Keratinocyte (primary cell): ENCODE results near the gene PTPN4. TPM values are rescaled to one million over a fixed set of nuclear protein-coding genes. Genes with fewer than 3 reads are reported as not detected.

Experiments used
- DNase-seq: peaks from one replicate; pipeline ENCODE4 v3.0.0-alpha.2; 2011; ENCODE audit warnings: low read depth, missing footprints, low spot score
- FAIRE-seq: peaks from 2 replicates; lab custom pipeline; 2011; peaks lifted over from hg19 to GRCh38; lab: Jason Lieb, UNC
- H2AFZ ChIP-seq: 2 replicates; pipeline ENCODE4 v1.6.0; 2012; ENCODE audit warnings: low read length, control low read depth, inconsistent platforms; ENCODE audit not compliant: control insufficient read depth
- H3K27ac ChIP-seq: 2 replicates; pipeline ENCODE4 v1.5.1; 2011; ENCODE audit warnings: low read length; ENCODE audit not compliant: control insufficient read depth, insufficient read depth
- H3K27me3 ChIP-seq: 3 replicates; pipeline ENCODE4 v1.6.0; 2011; ENCODE audit warnings: low read length; ENCODE audit not compliant: control insufficient read depth, insufficient read depth; ENCODE audit errors: extremely low read depth
- H3K36me3 ChIP-seq, 2 experiments: 2 replicates in 1 of 2; 3 replicates in 1 of 2; pipeline ENCODE4 v1.5.1; 2011; ENCODE audit warnings: low read length in 2 of 2, mild to moderate bottlenecking in 1 of 2; ENCODE audit not compliant: control insufficient read depth in 2 of 2, insufficient read depth in 2 of 2; ENCODE audit errors: extremely low read depth in 1 of 2
- H3K4me1 ChIP-seq: 3 replicates; pipeline ENCODE4 v1.5.1; 2011; ENCODE audit warnings: low read length; ENCODE audit not compliant: control insufficient read depth, insufficient read depth; ENCODE audit errors: extremely low read depth
- H3K4me2 ChIP-seq: 3 replicates; pipeline ENCODE4 v1.6.0; 2011; ENCODE audit warnings: low read depth, low read length; ENCODE audit not compliant: control insufficient read depth, insufficient read depth; ENCODE audit errors: extremely low read depth
- H3K4me3 ChIP-seq, 3 experiments: fragments of 200-600 bp in 1 of 3; sonication (generic) in 1 of 3; 2 replicates in 2 of 3; 3 replicates in 1 of 3; pipeline ENCODE4 v1.5.1; 2011 to 2016; ENCODE audit warnings: low read length in 3 of 3, mild to moderate bottlenecking in 3 of 3, control low read depth in 2 of 3, inconsistent platforms in 1 of 3, low read depth in 1 of 3, mixed read lengths in 1 of 3, mixed run types in 1 of 3, moderate library complexity in 1 of 3; ENCODE audit not compliant: control insufficient read depth in 2 of 3, insufficient read depth in 2 of 3; ENCODE audit errors: extremely low read depth in 1 of 3
- H3K79me2 ChIP-seq: 2 replicates; pipeline ENCODE4 v1.6.0; 2012; ENCODE audit warnings: low read length; ENCODE audit not compliant: control insufficient read depth, insufficient read depth
- H3K9ac ChIP-seq: 3 replicates; pipeline ENCODE4 v1.6.0; 2011; ENCODE audit warnings: low read length; ENCODE audit not compliant: control insufficient read depth, insufficient read depth; ENCODE audit errors: extremely low read depth
- H3K9me1 ChIP-seq: 3 replicates; pipeline ENCODE4 v1.6.0; 2011; ENCODE audit warnings: low read length; ENCODE audit not compliant: control insufficient read depth, insufficient read depth; ENCODE audit errors: extremely low read depth
- H3K9me3 ChIP-seq: 2 replicates; pipeline ENCODE4 v1.5.1; 2012; ENCODE audit warnings: low read depth, low read length; ENCODE audit not compliant: control insufficient read depth
- H4K20me1 ChIP-seq: 3 replicates; pipeline ENCODE4 v1.6.0; 2011; ENCODE audit warnings: low read length; ENCODE audit not compliant: control insufficient read depth, insufficient read depth; ENCODE audit errors: extremely low read depth
- EZH2 ChIP-seq: IDR thresholded peaks from one replicate; pipeline ENCODE4 v1.6.1; 2012; ENCODE audit warnings: inconsistent platforms, mild to moderate bottlenecking, low read length, moderate library complexity
- dilution Hi-C: fragments of 300-500 bp; cut with MboI; formaldehyde crosslinking; loops from one replicate; pipeline ENCODE4 v1.7.0; 2020; ENCODE audit warnings: low sequenced_read_pairs; ENCODE audit not compliant: extremely low pct_ligation_motif_present
- polyA plus RNA-seq, 5 experiments: library from polyadenylated mRNA; depleted of rRNA in 3 of 5; stranded (reverse) in 3 of 5; stranded (forward) in 1 of 5; unstranded in 1 of 5; fragments of >200 nt; gene quantifications; 1 replicate in 1 of 5; 2 replicates in 3 of 5; 3 replicates in 1 of 5; pipeline versions ENCODE4 v1.2.1 to v1.2.3, GENCODE V29; 2011 to 2012; ENCODE audit warnings: missing spikeins in 2 of 5, low read depth in 1 of 5, low replicate concordance in 1 of 5
- TF ChIP-seq, protein P1 (sequence below), 3 experiments: IDR thresholded peaks in 1 of 3; conservative IDR thresholded peaks in 1 of 3; optimal IDR thresholded peaks in 1 of 3; 2 replicates in 2 of 3; 3 replicates in 1 of 3; pipeline versions ENCODE3 to v1.5.1; 2011; ENCODE audit warnings: low read length in 3 of 3, mild to moderate bottlenecking in 3 of 3, moderate library complexity in 2 of 3, control low read depth in 1 of 3, inconsistent platforms in 1 of 3; ENCODE audit not compliant: insufficient read depth in 2 of 3; ENCODE audit errors: extremely low read depth in 1 of 3

PTPN4 gene
- polyA plus RNA-seq, 1 donor (not counting 4 experiments of a cell fraction or from before 2014, with no cell fraction given) = 20.6 TPM

DNA sequence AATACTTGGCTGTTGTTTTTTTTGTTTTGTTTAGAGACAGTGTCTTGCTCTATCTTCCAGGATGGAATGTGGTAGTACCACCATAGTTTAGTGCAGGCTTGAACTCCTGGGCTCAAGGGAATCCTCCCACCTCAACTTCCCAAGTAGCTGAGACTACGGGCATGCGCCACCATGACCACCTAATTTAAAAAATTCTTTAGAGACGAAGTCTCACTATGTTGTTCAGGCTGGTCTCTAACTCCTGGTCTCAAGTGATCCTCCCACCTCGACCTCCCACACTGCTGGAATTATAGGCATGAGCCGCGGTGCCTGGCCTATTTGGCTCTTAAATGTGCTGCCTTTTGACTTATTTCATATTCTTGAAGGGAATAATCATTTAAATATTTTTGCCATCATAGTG is 60.1 kb downstream of the PTPN4 start:
- no peaks in the 10 kb centered on the region for H3K9me1 ChIP-seq
- no peak overlapping the region for H3K27ac ChIP-seq
- no peak for DNase-seq
- H3K36me3 ChIP-seq = no peaks in the 10 kb centered on the region
- no peaks in the 10 kb centered on the region for H3K27me3 ChIP-seq
- H3K4me3 ChIP-seq = no peak overlapping the region
- dilution Hi-C loops = no loop called here
- FAIRE-seq = no peak
- no peak overlapping the region for H3K4me2 ChIP-seq
- TF ChIP-seq EZH2 = no peak
- TF ChIP-seq, protein P1, sequence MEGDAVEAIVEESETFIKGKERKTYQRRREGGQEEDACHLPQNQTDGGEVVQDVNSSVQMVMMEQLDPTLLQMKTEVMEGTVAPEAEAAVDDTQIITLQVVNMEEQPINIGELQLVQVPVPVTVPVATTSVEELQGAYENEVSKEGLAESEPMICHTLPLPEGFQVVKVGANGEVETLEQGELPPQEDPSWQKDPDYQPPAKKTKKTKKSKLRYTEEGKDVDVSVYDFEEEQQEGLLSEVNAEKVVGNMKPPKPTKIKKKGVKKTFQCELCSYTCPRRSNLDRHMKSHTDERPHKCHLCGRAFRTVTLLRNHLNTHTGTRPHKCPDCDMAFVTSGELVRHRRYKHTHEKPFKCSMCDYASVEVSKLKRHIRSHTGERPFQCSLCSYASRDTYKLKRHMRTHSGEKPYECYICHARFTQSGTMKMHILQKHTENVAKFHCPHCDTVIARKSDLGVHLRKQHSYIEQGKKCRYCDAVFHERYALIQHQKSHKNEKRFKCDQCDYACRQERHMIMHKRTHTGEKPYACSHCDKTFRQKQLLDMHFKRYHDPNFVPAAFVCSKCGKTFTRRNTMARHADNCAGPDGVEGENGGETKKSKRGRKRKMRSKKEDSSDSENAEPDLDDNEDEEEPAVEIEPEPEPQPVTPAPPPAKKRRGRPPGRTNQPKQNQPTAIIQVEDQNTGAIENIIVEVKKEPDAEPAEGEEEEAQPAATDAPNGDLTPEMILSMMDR (optimal IDR thresholded peaks at IDR 0.05 in 1 of 3, IDR thresholded peaks at IDR 0.05 in 1 of 3, conservative IDR thresholded peaks at IDR 0.05 in 1 of 3; ENCODE audit: extremely low read depth in 1 of 3, insufficient read depth in 2 of 3, low read length in 3 of 3) = no peak
- no peaks in the 10 kb centered on the region for H4K20me1 ChIP-seq
- H3K4me1 ChIP-seq = peaks cover 7% of the 10 kb centered on the region
- H2AFZ ChIP-seq = no peak overlapping the region
- H3K79me2 ChIP-seq = peaks cover 12% of the 10 kb centered on the region
- no peak overlapping the region for H3K9ac ChIP-seq
- H3K9me3 ChIP-seq = no peaks in the 10 kb centered on the region

DNA sequence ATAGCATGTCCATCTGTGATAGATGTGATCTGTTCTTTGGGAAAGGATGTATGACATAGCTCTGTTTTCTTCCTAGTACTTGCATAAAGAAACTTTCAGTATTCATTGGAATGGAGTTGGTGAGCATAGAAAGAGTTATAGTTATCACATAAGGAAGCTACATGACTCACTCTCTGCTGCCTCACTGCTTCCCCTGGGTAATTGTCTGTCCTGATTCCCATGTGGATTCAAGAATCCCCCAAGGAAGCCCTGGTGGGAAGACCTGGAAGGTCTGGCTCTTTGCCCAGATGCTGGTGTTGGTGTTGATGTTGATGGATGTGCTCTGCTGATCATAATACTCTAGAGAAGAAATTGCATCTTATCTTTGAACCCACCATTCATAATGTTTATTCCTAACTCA is 60.6 kb downstream of the PTPN4 start:
- no peak overlapping the region for H3K27ac ChIP-seq
- no peak for DNase-seq
- no peak for TF ChIP-seq EZH2
- TF ChIP-seq, protein P1 (optimal IDR thresholded peaks at IDR 0.05 in 1 of 3, IDR thresholded peaks at IDR 0.05 in 1 of 3, conservative IDR thresholded peaks at IDR 0.05 in 1 of 3; ENCODE audit: extremely low read depth in 1 of 3, insufficient read depth in 2 of 3, low read length in 3 of 3) = no peak
- no peak overlapping the region for H2AFZ ChIP-seq
- H3K4me2 ChIP-seq = no peak overlapping the region
- no peaks in the 10 kb centered on the region for H4K20me1 ChIP-seq
- dilution Hi-C loops = no loop called here
- no peaks in the 10 kb centered on the region for H3K27me3 ChIP-seq
- no peak overlapping the region for H3K9ac ChIP-seq
- peaks cover 7% of the 10 kb centered on the region for H3K4me1 ChIP-seq
- H3K36me3 ChIP-seq = no peaks in the 10 kb centered on the region
- H3K9me3 ChIP-seq = no peaks in the 10 kb centered on the region
- FAIRE-seq = peak; percentile 64
- no peak overlapping the region for H3K4me3 ChIP-seq
- H3K9me1 ChIP-seq = no peaks in the 10 kb centered on the region
- H3K79me2 ChIP-seq = peaks cover 12% of the 10 kb centered on the region
